Activated CD8-positive, alpha-beta memory T cell treated with anti-CD3 and anti-CD28 coated beads for 36 hours (primary cell): Measurements from ENCODE around the gene MORN5. TPM values are rescaled to one million over a fixed set of nuclear protein-coding genes. Genes with fewer than 3 reads are reported as not detected.

Source experiments
- CTCF ChIA-PET: fragments of 350-600 bp; sonication (Branson Sonifier 250); formaldehyde crosslinking; loops from one replicate; lab custom pipeline; 2021; ENCODE audit warnings: antibody characterized with exemption; lab: Charles Lee
- POLR2A ChIA-PET: fragments of 350-600 bp; sonication (Branson Sonifier 250); formaldehyde crosslinking; loops from one replicate; lab custom pipeline; 2021; ENCODE audit warnings: antibody characterized with exemption; lab: Charles Lee
- total RNA-seq, 2 experiments: library from RNA; stranded (reverse); gene quantifications; one replicate each; pipeline ENCODE4 v1.2.3, GENCODE V29; 2021

The MORN5 gene
- total RNA-seq, 2 experiments from 2014 or later = not detected

DNA sequence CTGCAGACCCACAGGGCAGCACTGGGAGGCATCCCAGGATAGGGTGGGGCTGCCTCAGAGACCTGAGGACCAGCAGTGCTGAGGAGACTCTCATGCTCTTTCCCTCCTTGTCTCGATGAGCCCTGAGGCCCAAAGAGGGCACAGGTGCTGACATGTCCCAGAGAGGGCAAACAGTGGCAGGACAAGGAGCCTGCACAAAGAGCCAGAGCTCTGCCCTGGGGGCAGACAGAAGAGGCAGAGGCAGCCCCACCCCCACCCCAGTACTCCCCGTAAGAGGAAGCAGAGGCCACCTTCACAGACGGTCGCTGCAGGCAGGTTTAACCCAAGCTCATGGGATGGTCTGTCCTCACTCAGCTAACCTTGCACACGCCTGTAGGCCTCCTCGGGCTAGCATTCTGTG is 37.2 kb upstream of the MORN5 start:
- POLR2A ChIA-PET = no interaction called here
- CTCF ChIA-PET = interaction anchor here (1.1 to 6.9 kb wide), 8 partner anchors 11 to 228 kb away, joined by 3 to 91 read pairs (median 8); partner anchors contain the start of genes MORN5, MRRF, NDUFA8 and RBM18

- ChIA-PET POLR2A (no interaction called here), CTCF (interaction anchor here (0.6 to 6.9 kb wide), 14 partner anchors 11 to 267 kb away, joined by 3 to 91 read pairs (median 4); partner anchors contain the start of genes MORN5, MRRF, NDUFA8 and RBM18)
These were observed 36.6 kb upstream of the MORN5 start for GRCh38 chr9:122122903-122123632.

DNA sequence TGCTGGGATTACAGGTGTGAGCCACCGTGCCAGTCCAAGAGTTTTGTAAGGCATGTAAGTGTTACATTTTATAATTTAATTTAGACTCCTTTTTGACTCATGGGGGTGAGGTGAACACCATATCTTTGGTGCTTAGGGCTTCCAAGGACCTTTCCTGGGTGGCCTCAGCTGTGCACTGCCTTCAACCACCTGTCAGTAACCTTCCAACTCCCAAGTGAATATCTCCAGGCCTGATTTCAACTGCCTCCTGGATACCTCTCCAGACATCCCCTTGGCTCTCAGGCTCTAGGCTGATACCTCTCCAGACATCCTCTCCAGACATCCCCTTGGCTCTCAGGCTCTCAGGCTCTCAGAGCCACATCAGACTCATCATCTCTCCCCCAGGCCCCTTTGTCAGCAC is 35.7 kb upstream of the MORN5 start:
- ChIA-PET POLR2A (no interaction called here), CTCF (interaction anchor here (1.2 to 6.9 kb wide), 11 partner anchors 8 to 330 kb away, joined by 3 to 91 read pairs (median 7); partner anchors contain the start of genes MORN5, NDUFA8 and TTLL11)

DNA sequence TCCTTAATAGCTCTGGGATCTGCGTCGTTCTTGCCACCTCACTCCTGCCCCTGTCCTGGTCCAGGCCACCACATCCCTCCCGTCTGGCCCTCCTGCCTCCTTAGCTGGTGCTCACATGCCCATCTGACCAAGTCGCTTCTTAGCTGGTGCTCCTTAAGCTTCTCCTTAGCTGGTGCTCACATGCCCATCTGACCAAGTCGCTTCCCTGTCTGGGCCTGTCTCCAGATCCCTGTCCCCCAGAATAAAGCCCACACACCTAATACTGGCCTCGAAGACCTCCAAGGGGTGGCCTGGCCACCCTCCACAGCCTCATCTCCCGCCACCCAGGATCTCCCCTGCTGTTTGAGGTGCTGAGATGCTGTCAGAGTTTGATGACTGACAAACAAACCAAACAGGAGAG is 35.2 kb upstream of the MORN5 start:
- POLR2A ChIA-PET = interaction anchor here (1.2 kb wide), 1 partner anchor 25 kb away, joined by 3 read pairs; no protein-coding TSS in a partner anchor
- CTCF ChIA-PET = interaction anchor here (0.7 to 6.9 kb wide), 19 partner anchors 8 to 685 kb away, joined by 3 to 91 read pairs (median 5); partner anchors contain the start of genes MORN5, MRRF, NDUFA8 and RBM18

- ChIA-PET POLR2A (interaction anchor here (1.2 kb wide), 1 partner anchor 26 kb away, joined by 3 read pairs; no protein-coding TSS in a partner anchor), CTCF (interaction anchor here (0.6 to 6.9 kb wide), 20 partner anchors 9 to 685 kb away, joined by 3 to 91 read pairs (median 4); partner anchors contain the start of genes MORN5, MRRF, NDUFA8 and RBM18)
These were observed 34.6 kb upstream of the MORN5 start for GRCh38 chr9:122125158-122125508.

GRCh38 chr9:122125509-122126330 is 34.0 kb upstream of the MORN5 start:
- ChIA-PET CTCF (interaction anchor here (0.6 to 6.9 kb wide), 17 partner anchors 8 to 684 kb away, joined by 3 to 91 read pairs (median 4); partner anchors contain the start of genes MORN5, MRRF, NDUFA8 and RBM18), POLR2A (interaction anchor here (1.2 kb wide), 1 partner anchor 26 kb away, joined by 3 read pairs; no protein-coding TSS in a partner anchor)

- CTCF ChIA-PET = interaction anchor here (0.7 to 6.9 kb wide), 8 partner anchors 10 to 683 kb away, joined by 3 to 91 read pairs (median 8); partner anchors contain the start of genes MORN5 and NDUFA8
- POLR2A ChIA-PET = no interaction called here
These were observed 33.1 kb upstream of the MORN5 start for GRCh38 chr9:122126331-122127261.

- ChIA-PET POLR2A (no interaction called here), CTCF (interaction anchor here (1.3 to 6.8 kb wide), 3 partner anchors 9 to 223 kb away, joined by 5 to 66 read pairs (median 12); no protein-coding TSS in a partner anchor)
These were observed 32.3 kb upstream of the MORN5 start for GRCh38 chr9:122127396-122127798.

DNA sequence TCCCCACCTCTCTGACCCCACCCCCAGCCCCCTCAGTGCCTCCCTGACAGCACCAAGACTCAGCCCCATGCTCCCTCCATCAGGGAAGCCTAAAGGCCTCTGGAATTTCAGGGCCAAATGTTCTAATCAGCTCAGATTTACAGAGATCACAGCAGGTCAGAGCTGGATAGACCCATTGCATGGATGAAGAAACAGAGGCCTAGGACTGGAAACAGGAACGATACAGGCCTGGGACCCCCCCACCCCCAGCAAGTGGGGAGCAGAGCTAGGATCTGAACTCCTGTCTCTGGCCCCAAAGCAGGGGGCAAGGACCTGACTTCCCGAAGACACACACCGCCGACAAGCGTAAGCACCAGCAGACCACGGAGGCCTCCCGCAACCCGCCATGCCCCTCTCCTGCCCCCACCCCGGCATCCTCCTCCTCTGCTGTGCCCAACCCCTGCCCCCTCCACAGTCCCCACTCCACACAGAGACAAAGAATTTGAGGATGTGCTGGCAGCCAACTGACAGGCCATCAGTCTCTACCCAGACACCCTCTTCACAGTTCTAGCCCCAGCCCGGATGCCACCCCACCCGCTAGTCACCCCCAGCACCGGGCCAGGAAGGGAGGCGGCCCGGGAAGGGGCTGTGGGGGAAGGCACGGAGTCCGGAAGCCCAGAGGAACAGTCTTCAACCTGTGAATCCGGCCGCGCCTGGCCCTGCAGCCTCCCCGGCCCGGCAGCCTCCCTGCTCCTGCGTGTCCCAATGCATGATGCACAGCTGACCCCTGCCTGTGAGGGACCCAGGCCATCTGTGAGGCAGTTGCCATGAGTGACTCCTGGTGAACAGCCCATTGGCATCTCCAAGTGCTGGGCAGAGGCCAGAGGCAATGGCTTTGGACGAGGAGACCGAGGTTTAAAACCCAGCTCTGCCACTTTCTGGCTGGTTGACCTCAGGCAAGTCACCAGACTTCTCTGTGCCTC is 31.4 kb upstream of the MORN5 start:
- CTCF ChIA-PET = interaction anchor here (0.6 to 3.3 kb wide), 3 partner anchors 8 to 33 kb away, joined by 3 to 12 read pairs (median 5); no protein-coding TSS in a partner anchor
- POLR2A ChIA-PET = no interaction called here

DNA sequence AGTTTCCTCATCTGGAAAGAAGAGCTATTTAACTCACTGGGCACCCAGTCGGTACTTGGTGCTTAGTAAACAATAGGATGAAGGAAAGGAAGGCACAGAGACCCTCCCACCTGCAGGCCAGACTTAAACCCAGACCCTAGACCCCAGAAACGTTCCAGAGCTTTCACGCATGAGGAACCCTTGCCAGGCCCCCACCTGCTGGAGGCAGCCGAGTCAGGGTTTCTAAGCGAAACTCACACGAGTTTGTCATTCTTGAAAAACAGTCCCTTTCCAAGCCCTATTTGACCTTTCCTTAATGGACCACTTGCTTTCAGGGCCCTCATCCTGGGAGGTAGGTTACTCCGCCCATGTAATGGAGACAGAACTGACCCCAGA is 30.8 kb upstream of the MORN5 start:
- POLR2A ChIA-PET = no interaction called here

DNA sequence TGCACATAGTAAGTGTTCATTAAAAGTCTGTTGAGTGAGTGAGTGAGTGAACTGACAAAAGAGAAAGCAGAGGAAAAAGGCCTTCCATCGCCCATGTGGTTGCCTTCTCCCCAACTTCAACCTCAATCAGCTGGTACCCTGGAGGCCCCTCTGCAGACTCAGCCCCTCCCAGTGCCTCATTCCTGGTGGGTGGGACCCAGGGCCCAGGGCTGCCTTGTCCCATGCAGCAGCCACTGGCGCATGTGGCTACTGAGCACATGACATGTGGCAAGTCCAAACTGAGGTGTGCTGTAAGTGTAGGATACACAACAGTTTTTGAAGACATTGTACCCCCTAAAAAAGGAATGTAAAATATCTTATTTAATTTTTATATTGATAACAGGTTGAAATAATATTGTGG is 29.7 kb upstream of the MORN5 start:
- POLR2A ChIA-PET = no interaction called here
- CTCF ChIA-PET = interaction anchor here (1.0 kb wide), 1 partner anchor 31 kb away, joined by 4 read pairs; no protein-coding TSS in a partner anchor

More for the DNA sequence above, 30.8 kb upstream of the MORN5 start:
- CTCF ChIA-PET = interaction anchor here (0.6 to 1.0 kb wide), 2 partner anchors 17 to 30 kb away, joined by 3 to 4 read pairs; no protein-coding TSS in a partner anchor

GRCh38 chr9:122130837-122131236 is 28.9 kb upstream of the MORN5 start:
- ChIA-PET POLR2A (no interaction called here), CTCF (no interaction called here)

GRCh38 chr9:122131401-122132001 is 28.2 kb upstream of the MORN5 start:
- CTCF ChIA-PET = no interaction called here
- POLR2A ChIA-PET = no interaction called here

GRCh38 chr9:122132539-122132938 is 27.2 kb upstream of the MORN5 start:
- CTCF ChIA-PET = interaction anchor here (2.0 kb wide), 1 partner anchor 10 kb away, joined by 8 read pairs; no protein-coding TSS in a partner anchor
- POLR2A ChIA-PET = no interaction called here

DNA sequence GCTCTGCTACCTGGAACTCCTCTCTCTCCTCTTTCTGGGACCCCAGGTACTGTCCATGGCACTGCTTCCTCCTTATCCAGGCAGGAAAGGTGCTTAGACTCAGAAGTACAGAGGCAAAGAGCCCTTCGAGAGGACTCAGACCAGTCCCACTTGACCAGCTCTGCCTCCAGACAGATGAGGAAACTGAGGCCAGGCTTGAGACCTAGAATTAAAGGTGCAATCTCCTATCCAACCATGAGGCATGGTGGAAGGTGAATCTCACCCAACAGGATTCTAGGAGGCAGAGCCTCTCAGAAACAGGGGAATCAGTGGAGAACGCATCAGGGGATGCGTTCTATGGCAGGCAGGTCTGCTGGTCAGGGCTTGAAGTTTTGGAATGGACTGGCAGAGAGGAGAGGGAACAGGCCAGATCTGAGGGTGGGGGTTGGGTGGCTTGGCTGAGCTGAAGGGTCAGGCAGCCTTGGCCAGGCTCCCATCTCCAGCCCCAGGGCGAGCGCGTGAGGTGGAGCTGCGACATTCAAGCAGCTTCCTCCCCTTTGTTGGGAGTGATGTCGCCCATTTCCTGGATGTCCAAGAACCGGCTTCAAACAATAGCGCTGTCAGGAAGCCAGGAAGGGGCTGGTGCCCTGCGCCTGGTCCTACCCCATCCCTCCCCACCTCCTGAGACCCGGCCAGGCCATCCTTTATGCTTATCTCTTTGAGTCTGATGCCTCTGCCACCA is 26.3 kb upstream of the MORN5 start:
- ChIA-PET CTCF (interaction anchor here (1.3 to 2.0 kb wide), 2 partner anchors 8 to 11 kb away, joined by 4 to 8 read pairs; no protein-coding TSS in a partner anchor), POLR2A (no interaction called here)
